HG02678 (cell line): ENCODE data around the gene UFSP2.
A peak's percentile ranks its signal among the peaks of the same experiment; 100 is the strongest.

Experiments
- ATAC-seq: cut with Tn5 transposase; IDR thresholded peaks from one replicate; pipeline ENCODE4 v1.9.1; 2021; ENCODE audit warnings: mild to moderate bottlenecking, moderate library complexity; ENCODE audit not compliant: unreplicated experiment

Gene UFSP2

GRCh38 chr4:185426960-185427688 is 1.4 kb upstream of the UFSP2 start:
- ATAC-seq: no peak

GRCh38 chr4:185424905-185425646 is 688 bp downstream of the UFSP2 start:
- peak; percentile 5 for ATAC-seq

GRCh38 chr4:185421366-185422124 is 4.2 kb downstream of the UFSP2 start:
- no peak for ATAC-seq

GRCh38 chr4:185416955-185417354 is 8.8 kb downstream of the UFSP2 start:
- no peak for ATAC-seq

GRCh38 chr4:185412412-185412811 is 13.4 kb downstream of the UFSP2 start:
- ATAC-seq: no peak

GRCh38 chr4:185411849-185412248 is 13.9 kb downstream of the UFSP2 start:
- no peak for ATAC-seq

GRCh38 chr4:185408432-185408831 is 17.3 kb downstream of the UFSP2 start:
- no peak for ATAC-seq

- ATAC-seq: no peak
These were observed 20.3 kb downstream of the UFSP2 start for GRCh38 chr4:185405296-185405999.

- ATAC-seq: no peak
These were observed 21.7 kb downstream of the UFSP2 start for GRCh38 chr4:185404031-185404430.

- no peak for ATAC-seq
These were observed 26.3 kb downstream of the UFSP2 start for GRCh38 chr4:185399466-185399865.

GRCh38 chr4:185398618-185399017 is 27.1 kb downstream of the UFSP2 start:
- no peak for ATAC-seq

GRCh38 chr4:185396724-185397385 is 28.9 kb downstream of the UFSP2 start, which contains the start of gene ANKRD37:
ANKRD37 (plus strand) TSS chr4:185396841; CDS start chr4:185396924, 83 bp downstream.
- no peak for ATAC-seq

GRCh38 chr4:185395956-185396723 is 29.6 kb downstream of the UFSP2 start:
- ATAC-seq: peak; percentile 79

- ATAC-seq: no peak
These were observed 30.4 kb downstream of the UFSP2 start, which contains the start of gene LRP2BP for GRCh38 chr4:185395238-185395955. LRP2BP (minus strand) TSS chr4:185395924; CDS start chr4:185378186, 17,738 bp downstream.

- ATAC-seq: no peak
These were observed 31.1 kb downstream of the UFSP2 start for GRCh38 chr4:185394568-185395237.

- no peak for ATAC-seq
These were observed 33.6 kb downstream of the UFSP2 start for GRCh38 chr4:185392156-185392555.

- no peak for ATAC-seq
These were observed 34.8 kb downstream of the UFSP2 start for GRCh38 chr4:185390941-185391340.

- ATAC-seq: no peak
These were observed 37.8 kb downstream of the UFSP2 start for GRCh38 chr4:185387957-185388356.
